Endometrial microvascular endothelial cells (primary cell): ENCODE results near the gene CBX6. TPM values are rescaled to one million over a fixed set of nuclear protein-coding genes. Genes with fewer than 3 reads are reported as not detected.

Experiments
- in situ Hi-C: cut with HindIII; loops from 2 replicates; pipeline ENCODE4 v1.10.0; 2017; ENCODE audit warnings: low sequenced_read_pairs, low pct_unique_long_range_greater_than_20kb; ENCODE audit errors: inconsistent ontology term
- total RNA-seq: library from RNA; depleted of rRNA; stranded (reverse); fragments of >200 nt; gene quantifications from one replicate; pipeline ENCODE4 v1.2.3, GENCODE V29; 2015; ENCODE audit errors: inconsistent ontology term

The CBX6 gene
- total RNA-seq, 1 donor from 2014 or later: 51.8 TPM

DNA sequence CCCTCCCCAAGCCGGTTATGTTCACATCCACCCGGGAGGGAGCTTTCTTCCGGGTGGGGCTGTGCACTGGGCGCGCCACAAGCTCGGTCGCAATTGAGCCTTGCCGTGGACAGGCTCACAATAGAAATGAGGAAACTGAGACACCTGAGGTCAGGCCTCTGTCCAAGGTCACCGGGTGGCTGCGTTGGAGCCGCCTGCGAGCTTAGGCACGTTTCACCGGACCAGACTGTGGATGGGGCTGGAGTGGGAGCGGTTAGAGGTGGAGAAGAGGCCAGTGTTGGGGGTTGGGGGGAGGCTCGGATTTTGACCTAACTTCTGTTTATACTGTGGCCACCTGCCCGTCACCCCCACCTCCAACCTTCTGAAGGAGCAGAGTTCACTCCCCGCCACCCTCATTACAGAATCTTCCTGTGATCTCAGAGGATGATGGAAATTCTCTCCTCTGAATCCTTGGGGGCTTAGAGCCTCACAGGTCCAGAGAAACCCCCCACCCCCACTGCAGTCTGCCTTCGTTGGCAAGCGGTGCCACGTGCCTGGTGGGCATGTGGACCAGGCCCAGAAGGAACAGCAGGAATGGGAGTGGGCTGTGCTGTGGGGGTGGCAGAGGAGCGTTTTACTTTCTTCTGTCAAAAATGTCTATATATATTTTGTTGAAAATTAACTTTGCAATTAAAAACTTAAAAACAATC lies 27.6 kb downstream of the CBX6 start:
- in situ Hi-C loops: no loop called here

DNA sequence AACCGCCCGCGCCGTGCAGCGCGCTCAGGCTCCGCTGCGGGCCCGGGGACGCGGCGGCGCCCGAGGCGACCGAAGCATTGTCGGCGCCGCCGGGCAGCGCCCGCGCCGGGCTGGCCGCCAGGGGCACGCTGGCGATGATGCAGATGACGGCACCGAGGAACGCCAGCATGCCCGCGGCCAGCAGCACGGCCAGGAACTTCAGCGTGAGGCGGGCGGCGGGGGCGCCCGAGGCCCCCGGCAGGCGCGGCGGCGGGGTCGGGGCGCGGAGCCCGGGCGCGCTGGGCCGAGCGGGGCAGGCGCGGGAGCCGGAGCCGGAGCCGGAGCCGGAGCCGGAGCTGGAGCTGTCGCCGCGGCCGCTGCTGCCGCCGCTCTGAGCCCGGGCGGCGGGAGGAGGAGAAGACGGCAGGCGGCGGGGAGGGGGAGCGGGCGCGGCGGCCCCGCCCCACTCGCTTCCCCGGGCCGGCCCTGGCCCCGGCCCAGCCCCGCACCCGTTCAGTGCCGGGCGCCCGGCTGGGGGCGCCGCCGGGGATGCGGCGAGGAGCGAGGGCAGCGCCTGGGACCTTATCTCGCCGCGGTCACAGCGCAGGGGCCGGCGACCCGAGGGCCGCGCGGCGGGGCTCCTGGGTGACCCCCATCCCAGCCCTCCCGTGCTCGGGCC lies 28.2 kb downstream of the CBX6 start, which contains the start of gene NPTXR:
TSS of gene NPTXR (minus strand) at position 372 of the 658 bp plus-strand sequence.
- in situ Hi-C loops: no loop called here

DNA sequence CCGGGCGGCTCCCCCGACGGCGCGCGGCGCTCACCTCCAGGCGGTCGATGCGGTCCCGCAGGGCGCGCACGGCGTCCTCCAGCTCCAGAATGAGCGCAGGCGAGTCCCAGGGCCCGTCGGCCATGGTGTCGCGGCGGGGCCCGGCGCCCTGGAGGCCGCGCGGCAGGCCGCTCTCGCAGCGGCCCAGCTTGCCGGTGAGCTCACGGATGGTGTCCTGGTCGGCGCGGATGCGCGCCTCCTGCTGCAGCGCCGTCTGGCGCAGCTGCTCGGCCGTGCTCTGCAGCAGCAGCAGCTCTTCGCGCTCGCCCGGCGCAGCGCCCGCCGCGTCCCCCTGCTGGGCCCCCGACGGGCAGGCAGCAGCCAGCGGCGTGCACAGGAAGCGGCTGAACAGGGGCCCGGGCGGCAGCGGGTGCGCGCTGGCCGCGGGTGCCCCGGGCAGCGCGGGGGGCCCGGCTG lies 28.8 kb downstream of the CBX6 start:
- in situ Hi-C loops: no loop called here

DNA sequence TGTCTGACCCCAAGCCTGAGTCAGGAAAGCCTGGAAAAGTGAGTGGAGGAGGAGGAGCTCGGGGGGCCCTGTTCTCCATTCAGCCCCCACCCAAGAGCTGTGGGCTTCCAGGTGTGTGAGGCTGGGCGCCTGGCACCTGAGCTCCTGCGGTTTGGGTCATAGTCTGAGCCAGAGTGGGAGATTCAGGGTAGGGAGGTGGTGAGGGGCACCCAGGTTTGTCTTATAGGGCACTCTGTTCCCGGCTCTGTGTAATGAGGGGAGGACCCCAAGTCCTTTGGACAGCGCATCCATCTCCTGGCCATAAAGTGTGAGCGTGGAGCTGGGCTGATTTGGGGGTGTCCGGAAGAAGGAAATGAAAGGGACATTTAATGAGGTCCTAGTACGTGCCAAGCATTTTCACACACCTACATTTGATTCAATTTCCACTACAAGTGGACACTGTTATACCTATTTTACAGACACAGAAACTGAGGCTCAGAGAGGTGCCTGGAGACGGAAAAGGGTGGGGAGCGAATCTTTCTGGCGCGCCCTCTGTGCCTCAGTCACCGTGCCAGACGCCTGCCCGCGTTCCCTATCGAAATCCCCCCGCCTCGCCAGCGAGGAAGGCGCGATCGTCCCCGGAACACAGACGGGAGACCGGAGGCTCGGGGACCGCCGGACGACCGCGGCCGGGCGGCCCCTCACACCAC lies 29.4 kb downstream of the CBX6 start:
- in situ Hi-C loops: no loop called here

DNA sequence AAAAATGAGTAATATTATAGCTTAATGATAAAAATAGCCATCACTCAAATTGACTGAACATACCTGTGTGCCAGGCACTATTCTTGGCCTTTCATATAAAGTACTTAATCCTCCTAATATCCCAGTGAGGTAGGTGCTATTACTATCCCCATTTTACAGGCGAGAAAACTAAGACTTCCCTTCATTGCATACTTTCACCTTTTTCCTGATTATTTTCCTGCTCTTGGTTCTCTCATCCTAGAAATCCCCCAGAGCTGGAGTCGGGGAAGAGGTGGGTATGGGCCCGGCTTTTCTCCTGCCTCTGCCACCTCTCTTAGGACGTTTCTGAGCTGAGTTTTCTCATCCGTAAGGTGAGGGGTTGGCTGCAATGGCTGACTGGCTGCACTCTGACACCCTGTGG lies 30.4 kb downstream of the CBX6 start:
- in situ Hi-C loops: no loop called here

DNA sequence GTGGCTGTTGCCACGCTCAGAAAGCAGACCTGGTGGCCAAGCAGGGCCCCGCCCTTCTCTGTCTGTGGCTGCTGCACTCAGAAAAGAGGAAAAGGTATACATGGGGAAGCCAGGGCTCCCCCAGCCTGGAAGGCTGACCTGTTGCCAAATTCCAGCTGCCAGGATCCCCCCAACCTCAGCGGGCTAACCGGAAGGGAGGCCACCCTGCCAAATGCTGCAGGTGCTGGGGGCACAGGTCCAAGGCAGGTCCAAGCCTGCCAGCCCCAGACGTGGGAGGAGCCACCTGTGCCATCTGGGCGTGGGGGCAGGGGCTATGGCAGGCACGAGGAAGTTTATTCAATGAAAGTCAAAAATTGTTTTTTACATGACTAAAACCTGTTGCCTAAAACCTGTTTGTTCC lies 30.8 kb downstream of the CBX6 start:
- in situ Hi-C loops: no loop called here

DNA sequence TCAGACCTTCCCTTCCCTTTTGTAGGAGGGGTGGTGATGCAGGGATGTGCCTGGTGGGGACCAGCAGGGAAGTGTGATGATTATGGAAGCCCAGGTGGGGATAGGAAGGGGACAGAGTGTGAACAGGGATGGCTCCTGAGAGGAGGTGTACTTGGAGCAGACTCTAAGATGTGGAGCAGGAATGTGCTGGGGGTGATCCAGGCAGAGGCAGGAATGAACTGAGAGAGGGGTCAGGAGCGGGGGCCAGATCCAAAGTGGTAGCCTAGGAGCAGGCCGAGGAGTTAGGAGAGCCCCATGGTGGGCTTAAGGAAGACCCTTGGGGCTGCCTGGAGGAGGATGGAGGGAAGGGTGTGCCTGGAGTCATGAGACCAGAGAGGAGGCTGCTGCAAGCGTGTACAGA lies 31.9 kb downstream of the CBX6 start:
- in situ Hi-C loops: no loop called here

DNA sequence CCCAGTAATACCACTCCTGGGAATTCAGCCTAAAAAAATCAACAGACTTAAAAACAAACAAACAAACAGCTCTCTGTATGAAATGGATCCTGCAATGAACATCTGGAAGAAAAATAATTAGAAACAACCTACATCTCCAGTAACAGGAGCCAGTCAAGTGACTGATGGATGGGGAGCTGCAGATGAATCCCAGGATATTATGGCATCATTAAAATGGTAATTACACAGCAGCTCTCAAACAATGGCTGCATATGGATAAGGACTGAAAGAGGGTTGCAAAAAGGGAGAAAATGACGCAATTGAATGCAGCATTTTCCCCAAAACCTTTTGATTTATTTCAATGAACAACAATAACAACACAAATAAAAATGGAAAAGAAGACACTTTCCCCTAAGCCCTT lies 32.3 kb downstream of the CBX6 start:
- in situ Hi-C loops: no loop called here

DNA sequence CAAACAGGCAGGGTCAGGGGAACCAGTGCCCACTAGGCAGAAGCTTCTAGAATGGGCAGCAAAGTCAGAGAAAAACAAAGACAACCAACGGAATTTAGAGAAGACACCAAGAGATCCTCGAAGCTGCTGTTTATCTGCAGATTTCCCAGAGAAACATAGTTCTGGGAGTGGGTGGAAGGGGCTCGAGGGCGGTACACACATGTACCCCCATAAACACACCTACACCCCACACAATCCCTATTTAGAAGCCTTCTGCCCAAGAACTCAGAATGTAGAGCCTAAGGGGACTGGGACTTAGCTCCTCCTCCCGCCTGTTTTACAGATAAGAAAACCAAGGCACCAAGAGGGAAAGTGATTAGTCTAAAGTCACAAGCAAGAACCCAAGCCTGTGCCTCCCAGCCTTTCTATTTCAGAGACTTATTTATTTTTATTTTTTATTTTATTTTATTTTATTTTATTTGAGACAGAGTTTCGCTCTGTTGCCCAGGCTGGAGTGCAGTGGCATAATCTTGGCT lies 34.5 kb downstream of the CBX6 start:
- in situ Hi-C loops: no loop called here

DNA sequence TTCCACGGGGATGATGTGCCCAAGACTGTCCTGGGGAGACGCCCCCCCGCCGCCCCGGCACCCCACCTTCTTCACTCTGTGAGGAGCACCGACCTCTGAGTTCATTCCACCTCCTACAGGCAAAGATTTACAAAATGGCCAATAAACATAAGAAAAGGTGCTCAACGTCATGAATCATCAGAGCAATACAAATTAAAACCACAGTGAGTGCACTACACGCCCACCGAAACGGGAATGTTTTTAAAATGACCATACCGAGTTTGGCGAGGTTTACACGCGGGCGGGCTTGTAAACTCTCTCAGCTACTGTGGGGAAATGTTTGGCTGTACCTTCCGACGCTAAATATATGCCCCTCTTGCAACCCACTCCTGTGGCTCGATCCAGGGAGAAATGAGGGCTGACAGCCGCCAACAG lies 36.1 kb downstream of the CBX6 start:
- in situ Hi-C loops: no loop called here

DNA sequence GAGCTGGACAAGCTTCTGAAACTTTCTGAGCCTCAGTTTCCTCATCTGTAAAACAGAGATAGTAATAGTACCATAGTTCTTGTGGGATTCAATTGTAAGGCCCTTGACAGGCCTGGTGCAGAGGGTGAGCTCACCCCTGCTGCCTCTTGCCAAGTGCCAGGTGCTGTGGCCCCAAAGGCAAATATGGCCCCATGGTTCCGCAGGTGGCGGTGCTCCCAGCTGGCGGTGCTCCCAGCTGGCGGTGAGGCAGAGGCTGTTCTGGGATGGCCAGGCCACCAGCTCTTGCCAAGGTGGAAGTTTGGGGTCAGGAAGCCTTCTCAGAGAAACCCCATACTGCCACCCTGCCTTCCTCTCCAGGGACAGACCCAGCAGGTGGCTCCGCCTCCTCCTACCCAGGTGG lies 37.0 kb downstream of the CBX6 start:
- in situ Hi-C loops: no loop called here

DNA sequence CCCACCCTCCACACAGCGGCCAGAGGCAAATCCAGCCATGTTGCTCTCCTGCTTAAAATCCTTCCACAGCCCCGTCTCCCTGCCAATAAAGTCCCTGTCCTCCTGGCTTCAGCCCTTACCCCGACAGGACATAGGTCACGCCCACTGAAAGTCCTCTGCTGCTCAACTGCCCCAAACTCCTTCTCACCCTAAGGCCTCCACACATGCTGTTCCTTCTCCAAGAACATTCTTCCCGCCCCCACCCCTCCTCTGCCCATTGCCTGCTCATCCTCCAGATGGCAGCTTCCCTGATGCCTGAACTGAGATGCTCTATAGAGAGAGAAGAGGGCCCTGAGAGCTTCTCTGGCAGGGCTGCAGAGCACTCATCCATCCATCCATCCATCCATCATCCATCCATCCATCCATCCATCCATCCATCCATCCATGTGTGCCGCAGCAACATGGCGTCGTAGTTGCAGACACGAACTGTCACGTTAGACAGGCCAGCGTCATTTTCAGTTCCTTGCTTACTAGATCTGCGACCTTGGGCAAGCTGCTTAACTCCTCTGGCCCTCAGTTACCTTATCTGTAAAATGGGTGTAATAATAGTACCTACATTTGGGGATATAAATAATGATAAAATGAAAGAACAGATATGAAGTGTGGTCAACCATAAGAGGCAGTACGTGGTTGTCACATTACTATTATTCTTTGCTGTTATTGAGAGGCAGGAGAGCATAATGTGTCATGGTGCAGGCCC lies 37.6 kb downstream of the CBX6 start:
- in situ Hi-C loops: no loop called here

DNA sequence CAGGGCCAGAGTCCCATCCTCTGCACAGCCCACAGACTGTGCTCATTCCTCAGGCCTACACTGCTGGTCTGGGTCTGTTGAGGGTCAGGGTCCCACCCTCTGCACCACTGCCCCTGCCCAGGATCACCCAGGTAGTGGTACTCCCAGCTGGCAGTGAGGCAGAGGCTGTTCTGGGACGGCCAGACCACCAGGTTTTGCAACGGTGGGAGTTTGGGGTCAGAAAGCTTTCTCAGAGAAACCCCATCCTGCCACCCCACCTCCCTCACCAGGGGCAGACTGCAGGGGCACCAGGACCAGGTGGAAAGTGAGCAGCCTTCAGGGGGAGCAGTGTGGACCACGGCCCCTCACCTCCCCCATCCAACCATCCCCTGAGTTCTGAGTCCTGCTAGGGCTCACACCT lies 39.0 kb downstream of the CBX6 start:
- in situ Hi-C loops: no loop called here

DNA sequence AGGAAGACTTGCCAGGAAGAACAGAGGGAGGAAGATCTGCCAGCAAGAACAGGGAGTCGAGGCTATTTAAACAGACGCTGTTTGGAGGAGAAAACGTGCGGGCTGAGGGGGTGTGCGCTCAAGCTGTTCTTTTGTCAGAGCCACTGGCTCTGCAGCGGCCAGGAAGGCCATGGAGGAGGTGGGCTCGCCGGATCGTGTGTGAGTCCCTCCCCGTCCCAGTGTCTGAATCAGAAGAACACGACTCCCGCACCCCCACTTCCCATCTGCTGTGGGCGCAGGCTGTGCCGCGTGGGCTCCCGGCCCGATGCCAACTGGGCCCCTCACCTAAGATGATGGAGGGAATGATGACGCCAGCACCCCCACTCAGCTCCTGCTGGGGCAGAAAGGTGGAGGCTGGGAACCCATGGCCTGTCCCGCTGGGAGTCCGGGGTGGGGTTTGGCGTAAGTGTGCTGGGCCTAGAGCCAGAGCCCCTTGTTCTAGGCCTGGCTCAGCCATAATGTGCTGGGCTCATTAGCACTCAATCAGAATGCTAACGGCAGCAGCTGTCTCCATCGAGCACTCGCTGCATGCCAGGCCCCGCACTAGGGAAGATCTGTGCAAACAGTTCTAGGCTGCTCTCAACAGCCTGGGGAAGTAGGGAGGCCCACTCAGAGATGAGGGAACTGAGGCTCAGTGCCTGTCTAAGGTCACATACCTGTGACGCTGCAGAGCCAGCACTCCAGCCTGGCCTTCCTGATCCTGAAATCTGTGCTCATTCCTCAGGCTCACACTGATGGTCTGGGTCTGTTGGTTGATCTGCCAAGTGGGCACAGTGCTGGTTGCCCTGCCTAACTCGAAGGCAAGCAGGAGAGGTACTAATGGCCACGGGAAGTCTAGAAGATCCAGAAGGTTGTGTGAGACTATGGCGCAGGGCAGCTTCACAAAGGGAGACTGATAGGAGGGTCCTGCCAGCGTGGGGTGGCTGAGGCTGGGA lies 39.7 kb downstream of the CBX6 start:
- in situ Hi-C loops: no loop called here

DNA sequence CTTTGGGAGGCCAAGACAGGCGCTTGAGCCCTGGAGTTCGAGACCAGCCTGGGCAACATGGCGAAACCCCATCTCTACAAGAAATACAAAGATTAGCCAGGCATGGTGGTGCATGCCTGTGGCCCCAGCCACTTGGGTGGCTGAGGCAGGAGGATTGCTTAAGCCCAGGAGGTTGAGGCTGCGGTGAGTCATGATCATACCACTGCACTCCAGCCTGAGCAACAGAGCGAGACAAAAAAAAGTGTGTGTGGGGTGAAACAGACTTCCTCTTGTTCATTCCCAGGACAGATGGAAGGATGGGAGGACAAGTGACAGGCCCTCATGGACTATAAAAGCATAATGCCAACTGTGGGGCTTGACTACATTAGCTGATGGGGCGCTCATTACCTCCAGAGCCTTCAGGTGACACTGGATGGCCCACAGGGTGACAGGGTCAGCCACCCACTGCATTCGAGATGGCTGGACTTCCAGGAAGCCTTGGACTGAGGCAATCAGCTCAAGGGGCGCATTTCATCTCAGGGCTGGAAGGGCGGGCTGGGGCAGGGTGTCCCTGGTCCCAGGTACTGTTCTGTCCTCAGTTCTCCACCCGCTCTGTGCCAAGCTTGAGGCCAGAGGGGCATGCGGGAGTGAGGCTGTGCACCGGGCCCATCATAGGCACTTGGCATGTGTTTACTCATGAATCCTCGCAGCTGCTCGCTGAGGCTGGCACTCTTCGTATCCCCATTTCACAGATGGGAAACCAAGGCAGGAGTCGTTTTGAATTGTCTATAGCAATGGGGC lies 40.7 kb downstream of the CBX6 start:
- in situ Hi-C loops: no loop called here

DNA sequence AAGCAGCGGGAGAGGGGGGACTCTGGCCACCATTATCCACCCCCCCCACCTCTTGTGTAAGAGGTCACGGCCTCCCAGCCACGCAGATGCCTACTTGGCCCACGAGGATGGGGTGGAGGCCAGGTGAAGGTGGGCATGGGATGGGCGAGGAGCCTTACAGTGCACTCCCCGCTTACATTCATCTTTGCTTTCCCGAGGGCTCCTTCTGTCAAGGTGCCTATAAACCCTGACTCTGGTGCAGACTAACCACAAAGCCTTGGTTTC lies 41.2 kb downstream of the CBX6 start:
- in situ Hi-C loops: no loop called here

DNA sequence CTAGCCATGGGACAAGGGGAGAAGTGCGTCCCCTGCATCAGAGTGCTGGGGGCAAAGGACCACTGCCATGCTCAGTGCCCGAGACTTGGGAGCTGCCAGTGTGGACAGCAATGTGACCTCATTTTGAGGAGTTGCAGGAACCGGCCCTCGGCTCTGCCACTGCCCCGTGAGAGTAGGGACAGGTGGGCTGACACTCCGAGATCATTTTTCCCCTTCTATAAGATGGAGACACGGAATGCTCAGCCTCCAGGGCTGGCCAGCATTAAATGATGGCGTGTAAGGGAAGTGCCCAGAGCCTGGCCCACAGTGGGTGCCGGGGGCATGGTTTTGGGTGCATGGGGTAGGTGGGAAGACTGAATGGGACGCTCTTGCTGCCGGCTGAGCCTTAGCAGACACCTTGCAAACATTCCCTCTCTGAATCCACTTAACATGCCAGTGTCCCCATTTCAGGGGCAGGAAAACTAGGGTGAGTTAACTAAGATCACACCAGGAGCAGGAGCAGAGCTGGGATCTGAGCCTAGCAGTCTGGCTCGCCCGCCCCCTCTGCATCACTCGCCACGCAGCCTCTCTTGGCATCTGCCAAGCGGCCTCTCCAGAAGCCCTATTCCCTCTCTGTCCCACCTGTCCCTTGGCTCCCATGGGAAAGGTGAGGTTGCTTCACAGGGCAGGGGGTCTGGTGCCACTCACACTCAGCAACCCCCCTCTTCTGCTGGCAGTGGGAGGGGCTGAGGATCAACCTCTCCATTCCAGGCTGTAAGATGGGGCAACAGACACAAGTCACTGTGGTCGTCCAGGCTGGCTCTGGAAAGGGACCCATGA lies 41.8 kb downstream of the CBX6 start:
- in situ Hi-C loops: no loop called here
